Measurements from ENCODE around the gene AGBL4. TPM values are rescaled to one million over a fixed set of nuclear protein-coding genes. Genes with fewer than 3 reads are reported as not detected.

Gene AGBL4
- total RNA-seq, 2 donors from 2014 or later: not detected

- no peak overlapping the region for H3K4me3 Mint-ChIP-seq
- no peak overlapping the region for H3K27ac Mint-ChIP-seq
- H3K4me1 Mint-ChIP-seq: no peaks in the 10 kb centered on the region
- DNase-seq (no peak), ATAC-seq (no peak)
- peaks cover 2% of the 10 kb centered on the region for H3K27me3 Mint-ChIP-seq
- H3K9me3 ChIP-seq (ENCODE audit: control insufficient read depth, low read length, poor library complexity, severe bottlenecking): no peaks in the 10 kb centered on the region
- H3K36me3 Mint-ChIP-seq (ENCODE audit: low read depth): no peaks in the 10 kb centered on the region
These were observed 1079.9 kb downstream of the AGBL4 start for GRCh38 chr1:48943826-48944225.

- H3K9me3 ChIP-seq (ENCODE audit: control insufficient read depth, low read length, poor library complexity, severe bottlenecking): no peaks in the 10 kb centered on the region
- no peak for ATAC-seq
- H3K4me1 Mint-ChIP-seq: no peaks in the 10 kb centered on the region
- peaks cover 6% of the 10 kb centered on the region for H3K27me3 Mint-ChIP-seq
- no peaks in the 10 kb centered on the region for H3K36me3 Mint-ChIP-seq (ENCODE audit: low read depth)
- DNase-seq: no peak
- no peak overlapping the region for H3K27ac Mint-ChIP-seq
- no peak overlapping the region for H3K4me3 Mint-ChIP-seq
These were observed 1080.4 kb downstream of the AGBL4 start for GRCh38 chr1:48943393-48943792.

- Mint-ChIP-seq H3K4me3 (no peak overlapping the region), H3K4me1 (no peaks in the 10 kb centered on the region), H3K27ac (no peak overlapping the region), H3K27me3 (peaks cover 6% of the 10 kb centered on the region), H3K36me3 (ENCODE audit: low read depth) (no peaks in the 10 kb centered on the region)
- ATAC-seq: no peak
- H3K9me3 ChIP-seq (ENCODE audit: control insufficient read depth, low read length, poor library complexity, severe bottlenecking): no peaks in the 10 kb centered on the region
- DNase-seq: no peak
These were observed 1082.6 kb downstream of the AGBL4 start for GRCh38 chr1:48940962-48941732.

GRCh38 chr1:48940354-48940753, 1083.4 kb downstream of the AGBL4 start:
- no peak overlapping the region for H3K27ac Mint-ChIP-seq
- ATAC-seq: no peak
- no peaks in the 10 kb centered on the region for H3K4me1 Mint-ChIP-seq
- H3K9me3 ChIP-seq (ENCODE audit: control insufficient read depth, low read length, poor library complexity, severe bottlenecking): no peaks in the 10 kb centered on the region
- peaks cover 6% of the 10 kb centered on the region for H3K27me3 Mint-ChIP-seq
- no peak overlapping the region for H3K4me3 Mint-ChIP-seq
- DNase-seq: no peak
- no peaks in the 10 kb centered on the region for H3K36me3 Mint-ChIP-seq (ENCODE audit: low read depth)

GRCh38 chr1:48939828-48940227, 1083.9 kb downstream of the AGBL4 start:
- DNase-seq (no peak), ATAC-seq (no peak)
- H3K27me3 Mint-ChIP-seq: peaks cover 6% of the 10 kb centered on the region
- H3K9me3 ChIP-seq (ENCODE audit: control insufficient read depth, low read length, poor library complexity, severe bottlenecking): no peaks in the 10 kb centered on the region
- H3K4me1 Mint-ChIP-seq: no peaks in the 10 kb centered on the region
- H3K36me3 Mint-ChIP-seq (ENCODE audit: low read depth): no peaks in the 10 kb centered on the region
- H3K27ac Mint-ChIP-seq: no peak overlapping the region
- no peak overlapping the region for H3K4me3 Mint-ChIP-seq

- no peak overlapping the region for H3K4me3 Mint-ChIP-seq
- ATAC-seq (no peak), DNase-seq (no peak)
- no peaks in the 10 kb centered on the region for H3K36me3 Mint-ChIP-seq (ENCODE audit: low read depth)
- no peaks in the 10 kb centered on the region for H3K9me3 ChIP-seq (ENCODE audit: control insufficient read depth, low read length, poor library complexity, severe bottlenecking)
- no peak overlapping the region for H3K27ac Mint-ChIP-seq
- peaks cover 6% of the 10 kb centered on the region for H3K27me3 Mint-ChIP-seq
- no peaks in the 10 kb centered on the region for H3K4me1 Mint-ChIP-seq
These were observed 1084.7 kb downstream of the AGBL4 start for GRCh38 chr1:48939042-48939441.

- DNase-seq (no peak), ATAC-seq (no peak)
- Mint-ChIP-seq H3K36me3 (ENCODE audit: low read depth) (no peaks in the 10 kb centered on the region), H3K4me1 (no peaks in the 10 kb centered on the region), H3K27me3 (peaks cover 6% of the 10 kb centered on the region), H3K27ac (no peak overlapping the region), H3K4me3 (no peak overlapping the region)
- H3K9me3 ChIP-seq (ENCODE audit: control insufficient read depth, low read length, poor library complexity, severe bottlenecking): no peaks in the 10 kb centered on the region
These were observed 1086.0 kb downstream of the AGBL4 start for GRCh38 chr1:48937732-48938131.

GRCh38 chr1:48936436-48936835, 1087.3 kb downstream of the AGBL4 start:
- Mint-ChIP-seq H3K27me3 (peaks cover 6% of the 10 kb centered on the region), H3K27ac (no peak overlapping the region), H3K36me3 (ENCODE audit: low read depth) (no peaks in the 10 kb centered on the region), H3K4me1 (no peaks in the 10 kb centered on the region), H3K4me3 (no peak overlapping the region)
- ATAC-seq (no peak), DNase-seq (no peak)
- no peaks in the 10 kb centered on the region for H3K9me3 ChIP-seq (ENCODE audit: control insufficient read depth, low read length, poor library complexity, severe bottlenecking)

GRCh38 chr1:48932366-48932765, 1091.4 kb downstream of the AGBL4 start:
- H3K4me3 Mint-ChIP-seq: no peak overlapping the region
- no peaks in the 10 kb centered on the region for H3K9me3 ChIP-seq (ENCODE audit: control insufficient read depth, low read length, poor library complexity, severe bottlenecking)

GRCh38 chr1:48931506-48932192, 1092.1 kb downstream of the AGBL4 start:
- H3K27me3 Mint-ChIP-seq: no peaks in the 10 kb centered on the region
- no peaks in the 10 kb centered on the region for H3K36me3 Mint-ChIP-seq (ENCODE audit: low read depth)
- no peaks in the 10 kb centered on the region for H3K4me1 Mint-ChIP-seq
- H3K4me3 Mint-ChIP-seq: no peak overlapping the region
- H3K27ac Mint-ChIP-seq: no peak overlapping the region
- H3K9me3 ChIP-seq (ENCODE audit: control insufficient read depth, low read length, poor library complexity, severe bottlenecking): no peaks in the 10 kb centered on the region
- no peak for ATAC-seq
- no peak for DNase-seq

More at GRCh38 chr1:48932366-48932765, 1091.4 kb downstream of the AGBL4 start:
- no peaks in the 10 kb centered on the region for H3K4me1 Mint-ChIP-seq
- H3K36me3 Mint-ChIP-seq (ENCODE audit: low read depth): no peaks in the 10 kb centered on the region
- DNase-seq (no peak), ATAC-seq (no peak)
- no peak overlapping the region for H3K27ac Mint-ChIP-seq
- H3K27me3 Mint-ChIP-seq: no peaks in the 10 kb centered on the region

GRCh38 chr1:48930011-48930410, 1093.7 kb downstream of the AGBL4 start:
- no peak for ATAC-seq
- Mint-ChIP-seq H3K4me3 (no peak overlapping the region), H3K4me1 (no peaks in the 10 kb centered on the region), H3K27me3 (no peaks in the 10 kb centered on the region), H3K27ac (no peak overlapping the region), H3K36me3 (ENCODE audit: low read depth) (no peaks in the 10 kb centered on the region)
- no peak for DNase-seq
- no peaks in the 10 kb centered on the region for H3K9me3 ChIP-seq (ENCODE audit: control insufficient read depth, low read length, poor library complexity, severe bottlenecking)

GRCh38 chr1:48924099-48924498, 1099.7 kb downstream of the AGBL4 start:
- no peak for ATAC-seq

GRCh38 chr1:48923116-48923515, 1100.6 kb downstream of the AGBL4 start:
- ATAC-seq: no peak
- H3K9me3 ChIP-seq (ENCODE audit: control insufficient read depth, low read length, poor library complexity, severe bottlenecking): no peaks in the 10 kb centered on the region
- no peaks in the 10 kb centered on the region for H3K27me3 Mint-ChIP-seq
- H3K36me3 Mint-ChIP-seq (ENCODE audit: low read depth): no peaks in the 10 kb centered on the region
- no peak overlapping the region for H3K27ac Mint-ChIP-seq
- H3K4me3 Mint-ChIP-seq: no peak overlapping the region
- no peaks in the 10 kb centered on the region for H3K4me1 Mint-ChIP-seq
- DNase-seq: no peak

More at GRCh38 chr1:48924099-48924498, 1099.7 kb downstream of the AGBL4 start:
- H3K36me3 Mint-ChIP-seq (ENCODE audit: low read depth): no peaks in the 10 kb centered on the region
- no peaks in the 10 kb centered on the region for H3K27me3 Mint-ChIP-seq
- no peaks in the 10 kb centered on the region for H3K9me3 ChIP-seq (ENCODE audit: control insufficient read depth, low read length, poor library complexity, severe bottlenecking)
- no peak overlapping the region for H3K27ac Mint-ChIP-seq
- no peak for DNase-seq
- H3K4me1 Mint-ChIP-seq: no peaks in the 10 kb centered on the region
- H3K4me3 Mint-ChIP-seq: no peak overlapping the region

GRCh38 chr1:48920851-48921250, 1102.9 kb downstream of the AGBL4 start:
- Mint-ChIP-seq H3K27me3 (peaks cover 6% of the 10 kb centered on the region), H3K4me3 (no peak overlapping the region), H3K4me1 (no peaks in the 10 kb centered on the region), H3K27ac (no peak overlapping the region), H3K36me3 (ENCODE audit: low read depth) (no peaks in the 10 kb centered on the region)
- no peaks in the 10 kb centered on the region for H3K9me3 ChIP-seq (ENCODE audit: control insufficient read depth, low read length, poor library complexity, severe bottlenecking)
- DNase-seq (no peak), ATAC-seq (no peak)
